ENCODE results near the gene CORT.
"Not testable (repeated sequence)": the region's sequence is repeated elsewhere in the genome, so short reads cannot be mapped to it uniquely, and the experiment has no call there.

The CORT gene

GRCh38 chr1:10449751-10450150, at the start of gene CORT:
Gene CORT, plus strand, starts transcription at chr1:10450031. Its CDS starts 193 bp downstream, at chr1:10450224.
- DNase-seq (ENCODE audit: low spot score), result no peak

GRCh38 chr1:10401281-10401680, 48.5 kb upstream of the CORT start:
- no peak for DNase-seq (ENCODE audit: low spot score)

- DNase-seq (ENCODE audit: low spot score), result no peak
These were observed 47.0 kb upstream of the CORT start for GRCh38 chr1:10402729-10403274.

GRCh38 chr1:10407201-10407600, 42.6 kb upstream of the CORT start:
- no peak for DNase-seq (ENCODE audit: low spot score)

- DNase-seq (ENCODE audit: low spot score), result peak; percentile 85
These were observed 34.5 kb upstream of the CORT start for GRCh38 chr1:10415211-10415930.

- not testable (repeated sequence) for DNase-seq (ENCODE audit: low spot score)
These were observed 33.9 kb upstream of the CORT start for GRCh38 chr1:10415967-10416366.

- not testable (repeated sequence) for DNase-seq (ENCODE audit: low spot score)
These were observed 31.1 kb upstream of the CORT start for GRCh38 chr1:10418741-10419140.

- DNase-seq (ENCODE audit: low spot score), result no peak
These were observed 30.5 kb upstream of the CORT start for GRCh38 chr1:10419351-10419750.

GRCh38 chr1:10421637-10422036, 28.2 kb upstream of the CORT start:
- no peak for DNase-seq (ENCODE audit: low spot score)

GRCh38 chr1:10424034-10424433, 25.8 kb upstream of the CORT start:
- no peak for DNase-seq (ENCODE audit: low spot score)

- no peak for DNase-seq (ENCODE audit: low spot score)
These were observed 25.2 kb upstream of the CORT start for GRCh38 chr1:10424651-10425050.

GRCh38 chr1:10425826-10426534, 23.9 kb upstream of the CORT start:
- not testable (repeated sequence) for DNase-seq (ENCODE audit: low spot score)

GRCh38 chr1:10426535-10426848, 23.3 kb upstream of the CORT start:
- not testable (repeated sequence) for DNase-seq (ENCODE audit: low spot score)

GRCh38 chr1:10428984-10429383, 20.8 kb upstream of the CORT start:
- DNase-seq (ENCODE audit: low spot score), result no peak

GRCh38 chr1:10429868-10430215, 20.0 kb upstream of the CORT start:
- DNase-seq (ENCODE audit: low spot score), result peak; percentile 28

GRCh38 chr1:10430216-10431069, 19.4 kb upstream of the CORT start, which contains the start of gene CENPS:
Gene CENPS, plus strand, starts transcription at chr1:10430433. Its CDS starts 85 bp downstream, at chr1:10430518.
- peak; percentile 89 for DNase-seq (ENCODE audit: low spot score)

GRCh38 chr1:10431070-10431730, 18.6 kb upstream of the CORT start:
- no peak for DNase-seq (ENCODE audit: low spot score)

GRCh38 chr1:10432910-10433700, 16.7 kb upstream of the CORT start:
- no peak for DNase-seq (ENCODE audit: low spot score)

- DNase-seq (ENCODE audit: low spot score), result no peak
These were observed 16.0 kb upstream of the CORT start for GRCh38 chr1:10433790-10434189.

GRCh38 chr1:10434590-10434989, 15.2 kb upstream of the CORT start:
- no peak for DNase-seq (ENCODE audit: low spot score)

GRCh38 chr1:10437052-10437451, 12.8 kb upstream of the CORT start:
- no peak for DNase-seq (ENCODE audit: low spot score)
